ENCODE results near the gene LRCH1.
"Not testable (repeated sequence)": the region's sequence is repeated elsewhere in the genome, so short reads cannot be mapped to it uniquely, and the experiment has no call there.

The LRCH1 gene

GRCh38 chr13:46753137-46753536 is 200.2 kb downstream of the LRCH1 start:
- no peak for TF ChIP-seq ZNF274 (IDR thresholded peaks at IDR 0.05; ENCODE audit: low read depth, low read length)
- H3K4me3 ChIP-seq (ENCODE audit: low read length): no peak overlapping the region

GRCh38 chr13:46753917-46754316 is 200.9 kb downstream of the LRCH1 start:
- H3K4me3 ChIP-seq (ENCODE audit: low read length): no peak overlapping the region
- TF ChIP-seq ZNF274 (IDR thresholded peaks at IDR 0.05; ENCODE audit: low read depth, low read length): no peak

DNA sequence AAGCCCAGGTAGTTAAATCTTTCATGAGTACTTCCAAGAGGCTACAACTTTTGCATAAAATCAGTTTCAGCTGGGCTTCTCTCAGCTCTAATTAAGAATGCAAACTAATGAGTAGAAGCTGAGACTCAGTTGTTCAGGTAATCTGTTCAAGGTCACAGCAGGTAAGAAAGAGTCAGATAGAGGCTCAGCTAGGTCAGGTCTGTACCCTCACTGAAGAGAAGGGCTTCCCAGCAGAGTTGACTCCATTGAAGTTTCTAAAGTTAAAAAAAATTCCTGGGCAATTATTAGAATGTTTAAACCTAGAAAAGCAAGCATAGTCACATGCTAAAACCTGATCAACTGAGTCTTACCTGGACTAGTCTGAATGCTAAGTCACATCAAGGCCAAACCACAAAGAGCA is 201.8 kb downstream of the LRCH1 start:
- no peak for TF ChIP-seq ZNF274 (IDR thresholded peaks at IDR 0.05; ENCODE audit: low read depth, low read length)
- no peak overlapping the region for H3K4me3 ChIP-seq (ENCODE audit: low read length)

- not testable (repeated sequence) for H3K4me3 ChIP-seq (ENCODE audit: low read length)
Measured at GRCh38 chr13:46755508-46755907, 202.5 kb downstream of the LRCH1 start.

DNA sequence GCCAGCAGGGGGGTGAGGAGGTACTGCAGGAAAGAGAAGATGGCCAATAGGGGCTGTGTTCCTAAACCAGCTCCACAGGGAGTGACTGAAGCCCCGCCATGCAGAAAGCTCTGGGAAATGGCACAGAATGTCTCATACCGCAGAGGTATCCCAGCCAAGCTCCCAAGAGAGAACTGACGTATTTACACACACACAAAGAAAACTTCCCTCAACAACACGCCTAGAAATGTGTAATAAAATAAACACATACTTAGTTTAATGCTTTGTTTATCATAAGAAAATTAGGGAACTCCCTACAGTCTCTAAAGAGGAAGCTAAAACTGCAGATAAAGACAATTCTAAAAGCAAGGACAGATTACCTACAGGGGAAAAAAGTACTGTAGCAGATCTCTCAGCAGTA is 204.0 kb downstream of the LRCH1 start:
- H3K4me3 ChIP-seq (ENCODE audit: low read length): no peak overlapping the region
- no peak for TF ChIP-seq ZNF274 (IDR thresholded peaks at IDR 0.05; ENCODE audit: low read depth, low read length)

- TF ChIP-seq ZNF274 (IDR thresholded peaks at IDR 0.05; ENCODE audit: low read depth, low read length): no peak
Measured at GRCh38 chr13:46757640-46758039, 204.7 kb downstream of the LRCH1 start.

GRCh38 chr13:46759846-46760245 is 206.9 kb downstream of the LRCH1 start:
- H3K4me3 ChIP-seq (ENCODE audit: low read length): no peak overlapping the region
- no peak for TF ChIP-seq ZNF274 (IDR thresholded peaks at IDR 0.05; ENCODE audit: low read depth, low read length)

More at GRCh38 chr13:46757640-46758039, 204.7 kb downstream of the LRCH1 start:
- no peak overlapping the region for H3K4me3 ChIP-seq (ENCODE audit: low read length)

DNA sequence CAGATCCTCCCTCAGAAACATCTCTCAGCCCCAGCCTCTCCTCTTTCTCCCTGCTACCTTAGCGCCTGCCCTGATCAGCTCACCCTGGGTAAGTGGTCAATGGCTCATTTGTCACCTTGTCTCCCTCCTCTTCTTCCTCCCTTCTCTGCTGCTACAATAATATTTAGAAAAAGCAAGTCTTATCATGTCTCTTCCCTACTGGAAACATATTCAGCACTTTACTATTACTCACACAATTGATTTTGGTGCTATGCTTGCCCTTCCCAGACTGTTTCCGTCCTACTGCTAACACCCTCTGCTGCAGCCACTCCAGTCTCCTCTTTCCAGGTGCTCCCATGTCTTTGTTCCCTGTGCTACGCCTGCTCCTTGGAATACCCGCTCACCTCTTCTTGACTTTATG is 208.2 kb downstream of the LRCH1 start:
- H3K4me3 ChIP-seq (ENCODE audit: low read length): no peak overlapping the region
- TF ChIP-seq ZNF274 (IDR thresholded peaks at IDR 0.05; ENCODE audit: low read depth, low read length): no peak

GRCh38 chr13:46761866-46762265 is 208.9 kb downstream of the LRCH1 start:
- no peak overlapping the region for H3K4me3 ChIP-seq (ENCODE audit: low read length)
- TF ChIP-seq ZNF274 (IDR thresholded peaks at IDR 0.05; ENCODE audit: low read depth, low read length): no peak

DNA sequence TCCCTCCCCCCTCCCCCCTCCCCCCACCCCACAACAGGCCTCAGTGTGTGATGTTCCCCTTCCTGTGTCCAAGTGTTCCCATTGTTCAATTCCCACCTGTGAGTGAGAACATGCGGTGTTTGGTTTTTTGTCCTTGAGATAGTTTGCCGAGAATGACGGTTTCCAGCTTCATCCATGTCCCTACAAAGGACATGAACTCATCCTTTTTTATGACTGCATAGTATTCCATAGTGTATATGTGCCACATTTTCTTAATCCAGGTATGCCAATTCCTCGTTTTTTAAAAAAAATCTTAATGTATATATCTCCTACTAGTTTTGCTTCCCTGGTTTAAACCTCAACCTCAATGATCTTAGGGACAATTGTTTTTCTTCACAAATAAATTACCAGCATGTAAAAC is 217.0 kb downstream of the LRCH1 start:
- H3K4me3 ChIP-seq (ENCODE audit: low read length): not testable (repeated sequence)

DNA sequence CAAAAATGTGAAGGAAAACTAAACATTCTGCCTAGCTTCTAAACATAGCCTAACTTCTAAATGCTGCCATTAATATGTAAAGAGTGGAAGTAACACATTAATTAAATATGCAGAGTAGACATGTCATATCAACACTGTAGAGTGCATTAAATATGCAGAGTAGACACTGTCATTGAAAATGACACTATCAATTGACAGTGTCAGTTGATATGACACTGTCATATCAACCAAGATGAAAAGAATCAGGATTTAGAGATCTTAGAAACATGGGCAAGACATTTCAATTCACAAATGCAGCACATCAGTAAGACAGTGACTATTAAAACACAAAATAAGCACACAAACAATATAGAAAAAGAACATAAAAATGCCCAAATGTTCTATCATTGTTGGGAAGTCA is 218.7 kb downstream of the LRCH1 start:
- H3K4me3 ChIP-seq (ENCODE audit: low read length): no peak overlapping the region
- TF ChIP-seq ZNF274 (IDR thresholded peaks at IDR 0.05; ENCODE audit: low read depth, low read length): no peak

DNA sequence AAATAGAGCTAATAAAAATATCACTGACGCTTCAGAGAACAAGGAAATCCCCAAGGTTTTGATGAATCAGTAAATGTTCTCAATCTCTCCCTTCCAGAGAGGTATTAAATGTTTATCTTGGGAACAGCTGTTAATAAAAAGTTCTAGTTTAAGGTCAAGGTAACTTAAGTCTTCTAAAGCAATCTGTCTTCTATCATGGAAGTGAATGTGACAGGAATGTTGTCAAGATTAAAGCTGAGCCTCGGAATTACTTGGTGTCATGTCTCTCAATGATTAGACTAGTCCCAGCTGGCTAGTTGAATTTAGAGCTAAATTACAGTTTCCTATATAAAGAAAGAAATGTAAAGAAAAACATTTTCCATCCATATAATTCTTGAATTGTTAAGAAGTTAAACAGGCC is 220.6 kb downstream of the LRCH1 start:
- no peak overlapping the region for H3K4me3 ChIP-seq (ENCODE audit: low read length)
- no peak for TF ChIP-seq ZNF274 (IDR thresholded peaks at IDR 0.05; ENCODE audit: low read depth, low read length)

- TF ChIP-seq ZNF274 (IDR thresholded peaks at IDR 0.05; ENCODE audit: low read depth, low read length): no peak
- H3K4me3 ChIP-seq (ENCODE audit: low read length): no peak overlapping the region
Measured at GRCh38 chr13:46775385-46776107, 222.6 kb downstream of the LRCH1 start.

DNA sequence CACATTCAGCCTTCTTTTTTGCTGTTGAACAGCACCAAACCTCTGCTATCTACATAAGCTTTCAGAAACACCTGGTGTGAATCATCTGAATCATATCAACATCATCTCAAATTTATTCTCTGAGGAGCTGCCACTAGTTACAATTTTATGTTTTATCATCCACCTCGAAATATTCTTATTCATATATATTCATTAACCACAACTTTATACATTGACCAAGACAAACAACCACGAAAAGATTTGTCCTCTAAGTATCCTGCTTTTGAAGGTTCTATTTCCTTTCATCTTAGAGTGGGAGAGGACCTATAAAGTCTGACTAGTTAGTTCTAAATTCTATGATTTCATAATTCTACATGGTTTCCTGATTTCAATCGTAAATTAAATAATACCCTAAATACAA is 225.1 kb downstream of the LRCH1 start:
- TF ChIP-seq ZNF274 (IDR thresholded peaks at IDR 0.05; ENCODE audit: low read depth, low read length): no peak
- H3K4me3 ChIP-seq (ENCODE audit: low read length): no peak overlapping the region

DNA sequence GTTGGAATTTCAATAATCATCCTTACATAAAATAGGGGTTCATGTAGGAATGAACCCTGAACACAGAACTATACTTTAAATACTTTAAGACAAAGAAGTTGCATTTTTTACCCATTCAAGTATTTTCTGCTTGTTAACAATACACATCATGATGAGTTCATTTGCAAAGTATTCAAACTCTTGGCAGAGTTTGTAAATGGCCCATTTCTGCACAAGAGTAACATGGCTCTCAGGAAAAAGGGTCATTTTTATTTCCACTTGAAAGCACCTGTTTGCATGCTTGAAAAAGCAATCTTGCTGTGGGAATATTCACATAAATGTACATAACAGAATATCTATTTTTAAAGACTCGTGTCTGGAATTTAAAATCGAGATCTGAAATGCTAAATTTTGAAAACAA is 225.9 kb downstream of the LRCH1 start:
- no peak overlapping the region for H3K4me3 ChIP-seq (ENCODE audit: low read length)
- TF ChIP-seq ZNF274 (IDR thresholded peaks at IDR 0.05; ENCODE audit: low read depth, low read length): no peak

DNA sequence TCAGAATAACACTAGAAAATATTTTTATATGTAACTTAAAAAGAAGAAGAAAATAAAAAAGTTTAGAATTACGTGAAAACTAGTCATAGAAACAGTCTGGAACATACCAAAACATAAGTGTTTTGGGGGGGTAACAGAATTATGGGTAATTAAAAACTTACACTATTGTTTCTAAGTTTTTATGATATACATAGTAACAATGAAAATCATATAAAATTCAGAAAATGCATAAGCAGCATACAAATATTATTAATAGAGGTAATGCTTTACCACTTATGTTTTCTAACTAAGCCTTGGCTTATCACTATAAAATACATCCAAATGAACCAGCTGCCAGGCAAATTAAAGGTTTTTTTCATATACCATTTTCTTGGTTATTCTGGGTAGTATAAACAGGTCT is 229.1 kb downstream of the LRCH1 start:
- TF ChIP-seq ZNF274 (IDR thresholded peaks at IDR 0.05; ENCODE audit: low read depth, low read length): no peak

More for the DNA sequence above, 229.1 kb downstream of the LRCH1 start:
- H3K4me3 ChIP-seq (ENCODE audit: low read length): no peak overlapping the region
